CD4-positive, CD25-positive, alpha-beta regulatory T cell (primary cell): Measurements from ENCODE around the gene CDH23. TPM values are rescaled to one million over a fixed set of nuclear protein-coding genes. Genes with fewer than 3 reads are reported as not detected.

Experiments
- ATAC-seq, 2 donors: fragments of 150-1000 bp; cut with Tn5 transposase; one replicate each; pipeline ENCODE4 v1.10.0; 2021; ENCODE audit warnings: low read depth in 2 of 2, moderate number of reproducible peaks in 2 of 2, moderate library complexity in 1 of 2
- DNase-seq, 3 donors: peaks; one replicate each; pipeline versions ENCODE4 v3.0.0 to v3.0.0-alpha.2; 2012 to 2022; ENCODE audit warnings: mixed read lengths in 1 of 3
- H3K27ac ChIP-seq: one replicate; pipeline ENCODE4 v1.7.0; 2013; ENCODE audit warnings: mild to moderate bottlenecking, low read length; ENCODE audit not compliant: insufficient read depth, poor library complexity, severe bottlenecking
- H3K27me3 ChIP-seq: one replicate; pipeline ENCODE4 v1.7.0; 2013; ENCODE audit warnings: low read length; ENCODE audit not compliant: control insufficient read depth, insufficient read depth
- H3K36me3 ChIP-seq: one replicate; pipeline ENCODE4 v1.7.0; 2013; ENCODE audit warnings: mild to moderate bottlenecking, low read length, moderate library complexity; ENCODE audit not compliant: control insufficient read depth, insufficient read depth
- H3K4me1 ChIP-seq: 2 replicates; pipeline ENCODE4 v1.7.0; 2013; ENCODE audit warnings: mild to moderate bottlenecking, low read length; ENCODE audit not compliant: insufficient read depth, control insufficient read depth, poor library complexity, severe bottlenecking
- H3K4me3 ChIP-seq: one replicate; pipeline ENCODE4 v1.7.0; 2013; ENCODE audit warnings: low read depth, mild to moderate bottlenecking, low read length, moderate library complexity
- H3K9me3 ChIP-seq, 2 experiments: 1 replicate in 1 of 2; 2 replicates in 1 of 2; pipeline ENCODE4 v1.7.0; 2013; ENCODE audit warnings: low read length in 2 of 2, mild to moderate bottlenecking in 1 of 2, moderate library complexity in 1 of 2; ENCODE audit not compliant: control insufficient read depth in 2 of 2
- H3K27ac Mint-ChIP-seq, 3 donors: one replicate each; pipeline ENCODE4 v1.8.0; 2020 to 2022; ENCODE audit warnings: mild to moderate bottlenecking in 3 of 3, mixed read lengths in 3 of 3, moderate library complexity in 2 of 3
- H3K27me3 Mint-ChIP-seq: one replicate; pipeline ENCODE4 v1.8.0; 2022; ENCODE audit warnings: mild to moderate bottlenecking, mixed read lengths
- H3K36me3 Mint-ChIP-seq: one replicate; pipeline ENCODE4 v1.8.0; 2020; ENCODE audit warnings: mixed read lengths
- H3K4me1 Mint-ChIP-seq, 4 donors: one replicate each; pipeline ENCODE4 v1.8.0; 2020 to 2022; ENCODE audit warnings: mixed read lengths in 4 of 4, mild to moderate bottlenecking in 1 of 4
- H3K4me3 Mint-ChIP-seq, 4 donors: one replicate each; pipeline ENCODE4 v1.8.0; 2020 to 2022; ENCODE audit warnings: mild to moderate bottlenecking in 4 of 4, mixed read lengths in 4 of 4, moderate library complexity in 3 of 4
- H3K9me3 Mint-ChIP-seq, 7 donors: one replicate each; pipeline ENCODE4 v1.8.0; 2020 to 2022; ENCODE audit warnings: mixed read lengths in 7 of 7, mild to moderate bottlenecking in 3 of 7, moderate library complexity in 2 of 7
- polyA plus RNA-seq, 4 donors: library from polyadenylated mRNA; unstranded; fragments of 300-500 nt; fragmentation: Illumina TruSeq; gene quantifications; one replicate each; pipeline ENCODE4 v1.2.3, GENCODE V29; 2021
- total RNA-seq: library from RNA; stranded (reverse); gene quantifications from one replicate; pipeline ENCODE4 v1.2.3, GENCODE V29; 2022

CDH23 gene
- total and polyA plus RNA-seq, 5 donors from 2014 or later, result 0.17 to 5.6 (median 1.1) TPM

DNA sequence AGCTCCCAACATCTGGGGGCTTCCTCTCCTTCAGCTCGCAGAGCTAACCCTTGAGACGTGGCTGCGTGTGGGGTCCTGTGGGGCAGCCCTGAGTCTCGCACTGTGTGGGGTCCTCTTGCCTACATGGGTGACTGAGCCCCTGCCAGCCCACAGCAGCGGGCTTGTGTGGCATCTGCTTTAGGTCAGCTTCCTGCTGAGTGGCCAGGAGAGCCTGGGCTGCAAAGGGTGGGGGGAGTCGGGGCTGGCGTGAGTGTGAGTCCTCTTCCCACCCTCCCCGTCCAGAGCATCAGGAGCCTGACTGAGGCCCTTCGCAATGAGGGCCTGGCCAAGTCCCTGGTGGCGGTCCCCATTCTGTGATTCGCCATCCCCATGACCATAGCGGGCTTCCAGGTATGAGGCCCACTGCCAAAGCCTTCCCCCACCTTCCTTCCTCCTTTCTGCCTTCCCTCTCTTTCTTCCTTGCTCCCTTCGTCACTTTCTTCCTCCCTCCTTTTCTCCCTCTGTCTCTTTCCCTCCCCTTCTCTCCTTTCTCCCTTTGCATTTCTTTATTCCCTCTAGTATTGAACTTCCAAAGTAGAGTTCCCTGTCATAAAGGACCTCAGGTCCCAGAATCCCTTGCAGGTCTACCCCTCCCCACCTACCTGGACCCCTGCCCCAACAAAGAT lies 85.2 kb downstream of the CDH23 start:
- Mint-ChIP-seq H3K4me1 (no peaks in the 10 kb centered on the region), H3K36me3 (no peaks in the 10 kb centered on the region), H3K27me3 (no peaks in the 10 kb centered on the region), H3K9me3 (no peaks in the 10 kb centered on the region), H3K27ac (peak overlapping the region in 1 of 3 donors; percentile 7), H3K4me3 (no peak overlapping the region)
- no peak overlapping the region for H3K4me3 ChIP-seq
- no peak for DNase-seq
- H3K27me3 ChIP-seq, result no peaks in the 10 kb centered on the region
- H3K9me3 ChIP-seq, result no peaks in the 10 kb centered on the region
- H3K4me1 ChIP-seq, result no peaks in the 10 kb centered on the region
- H3K27ac ChIP-seq, result no peak overlapping the region
- no peaks in the 10 kb centered on the region for H3K36me3 ChIP-seq
- no peak for ATAC-seq

GRCh38 chr10:71482620-71483019 lies 85.9 kb downstream of the CDH23 start:
- Histone ChIP-seq H3K36me3 (no peaks in the 10 kb centered on the region), H3K27me3 (no peaks in the 10 kb centered on the region), H3K4me3 (no peak overlapping the region), H3K27ac (no peak overlapping the region), H3K4me1 (no peaks in the 10 kb centered on the region), H3K9me3 (no peaks in the 10 kb centered on the region)
- Mint-ChIP-seq H3K9me3 (no peaks in the 10 kb centered on the region), H3K27ac (no peak overlapping the region), H3K27me3 (no peaks in the 10 kb centered on the region), H3K4me3 (no peak overlapping the region), H3K4me1 (no peaks in the 10 kb centered on the region), H3K36me3 (no peaks in the 10 kb centered on the region)
- no peak for ATAC-seq
- no peak for DNase-seq

- no peaks in the 10 kb centered on the region for H3K36me3 Mint-ChIP-seq
- no peak overlapping the region for H3K27ac Mint-ChIP-seq
- no peaks in the 10 kb centered on the region for H3K4me1 ChIP-seq
- H3K9me3 Mint-ChIP-seq, result no peaks in the 10 kb centered on the region
- no peaks in the 10 kb centered on the region for H3K27me3 Mint-ChIP-seq
- no peak overlapping the region for H3K4me3 ChIP-seq
- DNase-seq, result no peak
- no peak for ATAC-seq
- no peak overlapping the region for H3K27ac ChIP-seq
- no peak overlapping the region for H3K4me3 Mint-ChIP-seq
- no peaks in the 10 kb centered on the region for H3K27me3 ChIP-seq
- H3K4me1 Mint-ChIP-seq, result no peaks in the 10 kb centered on the region
- H3K9me3 ChIP-seq, result no peaks in the 10 kb centered on the region
- no peaks in the 10 kb centered on the region for H3K36me3 ChIP-seq
These were observed 86.4 kb downstream of the CDH23 start for GRCh38 chr10:71483135-71483534.

GRCh38 chr10:71483885-71484751 lies 87.4 kb downstream of the CDH23 start:
- no peaks in the 10 kb centered on the region for H3K36me3 Mint-ChIP-seq
- ATAC-seq (no peak), DNase-seq (no peak)
- Histone ChIP-seq H3K4me1 (no peaks in the 10 kb centered on the region), H3K27me3 (no peaks in the 10 kb centered on the region), H3K27ac (no peak overlapping the region), H3K36me3 (no peaks in the 10 kb centered on the region), H3K4me3 (no peak overlapping the region), H3K9me3 (peaks cover 0 to 4% of the 10 kb centered on the region in 2 experiments)
- peaks cover 0 to 4% (median 0%) of the 10 kb centered on the region in 7 donors for H3K9me3 Mint-ChIP-seq
- H3K27me3 Mint-ChIP-seq, result no peaks in the 10 kb centered on the region
- H3K4me3 Mint-ChIP-seq, result no peak overlapping the region
- no peaks in the 10 kb centered on the region for H3K4me1 Mint-ChIP-seq
- no peak overlapping the region for H3K27ac Mint-ChIP-seq

DNA sequence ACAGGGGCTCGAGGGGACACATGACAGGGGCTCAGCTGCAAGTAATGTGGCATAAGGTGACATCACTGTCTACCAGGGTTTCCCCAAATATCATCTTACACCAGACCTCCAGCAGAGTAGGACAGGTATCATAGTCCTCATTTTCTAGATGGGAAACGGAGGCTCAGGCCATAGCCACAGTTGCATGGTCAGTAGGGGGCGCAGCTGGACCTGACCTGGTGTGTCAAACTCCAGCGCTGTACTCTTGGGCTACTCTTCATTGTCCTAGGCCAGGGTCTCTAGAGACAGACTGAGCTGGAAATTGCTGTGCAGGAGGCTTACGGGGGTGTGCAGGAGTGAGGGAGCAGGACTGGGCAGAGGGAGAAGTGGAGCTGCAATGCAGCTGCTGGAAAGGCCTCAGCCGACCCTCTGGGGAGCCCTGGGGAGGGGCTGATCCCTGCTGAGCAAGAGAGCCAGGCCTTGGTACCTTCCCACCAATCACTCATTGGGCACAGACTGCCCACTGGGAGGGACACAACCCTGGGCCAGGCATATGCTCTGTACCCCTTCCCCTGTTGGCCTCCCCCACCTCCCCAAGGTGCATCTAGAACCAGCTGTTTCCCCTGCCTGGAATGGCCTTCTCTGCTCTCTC lies 89.9 kb downstream of the CDH23 start:
- Histone ChIP-seq H3K4me3 (no peak overlapping the region), H3K4me1 (no peaks in the 10 kb centered on the region), H3K27ac (no peak overlapping the region), H3K9me3 (peaks cover 0 to 5% of the 10 kb centered on the region in 2 experiments), H3K36me3 (no peaks in the 10 kb centered on the region), H3K27me3 (no peaks in the 10 kb centered on the region)
- Mint-ChIP-seq H3K4me3 (no peak overlapping the region), H3K36me3 (no peaks in the 10 kb centered on the region), H3K4me1 (no peaks in the 10 kb centered on the region), H3K9me3 (peaks cover 0 to 14% (median 0%) of the 10 kb centered on the region in 7 donors), H3K27me3 (no peaks in the 10 kb centered on the region), H3K27ac (no peak overlapping the region)
- DNase-seq (peak in 1 of 3 donors; percentile 26), ATAC-seq (peak in 1 of 2 donors; percentile 12)

DNA sequence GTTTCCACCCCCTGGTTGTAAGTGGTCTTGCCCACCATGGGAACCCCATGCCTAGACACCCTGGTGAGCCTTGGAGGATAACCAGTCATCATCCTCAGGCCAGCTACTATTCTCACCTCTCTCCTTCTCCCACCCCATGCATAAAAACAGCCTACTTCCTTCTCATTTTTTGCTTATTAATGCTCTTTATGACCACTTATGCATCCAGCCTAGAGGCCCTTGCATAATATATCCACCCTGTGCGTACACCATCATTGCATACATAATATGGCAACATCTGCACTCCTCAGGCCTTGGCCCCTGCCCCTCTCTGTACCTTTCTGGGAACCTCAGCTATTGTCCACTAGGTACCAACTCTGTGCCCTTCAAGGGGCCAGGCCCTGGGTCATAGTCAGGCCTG lies 91.0 kb downstream of the CDH23 start:
- H3K27me3 ChIP-seq, result no peaks in the 10 kb centered on the region
- H3K27me3 Mint-ChIP-seq, result no peaks in the 10 kb centered on the region
- H3K4me3 ChIP-seq, result no peak overlapping the region
- ATAC-seq (no peak), DNase-seq (no peak)
- H3K4me1 ChIP-seq, result no peaks in the 10 kb centered on the region
- peaks cover 0 to 5% of the 10 kb centered on the region in 2 experiments for H3K9me3 ChIP-seq
- no peak overlapping the region for H3K27ac Mint-ChIP-seq
- H3K4me3 Mint-ChIP-seq, result no peak overlapping the region
- no peaks in the 10 kb centered on the region for H3K36me3 ChIP-seq
- H3K36me3 Mint-ChIP-seq, result no peaks in the 10 kb centered on the region
- H3K27ac ChIP-seq, result no peak overlapping the region
- H3K9me3 Mint-ChIP-seq, result peaks cover 0 to 14% (median 0%) of the 10 kb centered on the region in 7 donors
- H3K4me1 Mint-ChIP-seq, result no peaks in the 10 kb centered on the region

GRCh38 chr10:71489077-71489476 lies 92.4 kb downstream of the CDH23 start:
- Mint-ChIP-seq H3K27me3 (no peaks in the 10 kb centered on the region), H3K27ac (no peak overlapping the region), H3K9me3 (peaks cover 0 to 14% (median 0%) of the 10 kb centered on the region in 7 donors), H3K4me1 (no peaks in the 10 kb centered on the region), H3K36me3 (no peaks in the 10 kb centered on the region), H3K4me3 (no peak overlapping the region)
- no peaks in the 10 kb centered on the region for H3K4me1 ChIP-seq
- H3K27me3 ChIP-seq, result no peaks in the 10 kb centered on the region
- no peak for DNase-seq
- no peak overlapping the region for H3K4me3 ChIP-seq
- ATAC-seq, result no peak
- H3K9me3 ChIP-seq, result peaks cover 0 to 5% of the 10 kb centered on the region in 2 experiments
- H3K36me3 ChIP-seq, result no peaks in the 10 kb centered on the region
- H3K27ac ChIP-seq, result no peak overlapping the region
